ENCODE results near the gene RPS14.

DNA sequence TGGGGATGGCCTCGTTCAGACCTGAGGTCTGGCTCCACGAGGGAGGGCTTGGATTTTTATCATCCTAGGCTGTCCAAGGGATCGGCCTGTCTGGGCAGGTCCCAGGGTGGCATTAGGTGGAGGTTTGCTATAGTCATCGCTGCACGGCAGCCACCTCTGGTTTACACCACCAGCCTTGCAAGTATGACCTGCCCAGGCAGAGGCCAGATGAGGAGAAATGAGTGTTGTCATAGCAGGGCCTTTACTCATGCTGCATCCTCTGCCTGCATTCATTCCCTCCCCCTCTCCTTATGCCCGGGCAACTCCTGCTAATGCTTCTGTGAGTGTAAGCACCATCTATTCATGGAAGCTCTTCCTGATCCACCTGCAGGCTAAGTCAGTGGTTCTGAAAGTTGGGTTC, 43.1 kb upstream of the RPS14 start:
- no peak for TF ChIP-seq POLR2A (IDR thresholded peaks at IDR 0.05; ENCODE audit: low read length)
- no peak for TF ChIP-seq GATA1 (IDR thresholded peaks at IDR 0.05; ENCODE audit: low read depth, low read length)

Data from erythroblast (primary cell).